NCI-H2081 (cell line): ENCODE measurements around the gene ENOX1.

Source experiments
- DNase-seq, 2 experiments: peaks; one replicate each; lab custom pipeline; 2025; lab: John Stamatoyannopoulos, UW

Gene ENOX1

DNA sequence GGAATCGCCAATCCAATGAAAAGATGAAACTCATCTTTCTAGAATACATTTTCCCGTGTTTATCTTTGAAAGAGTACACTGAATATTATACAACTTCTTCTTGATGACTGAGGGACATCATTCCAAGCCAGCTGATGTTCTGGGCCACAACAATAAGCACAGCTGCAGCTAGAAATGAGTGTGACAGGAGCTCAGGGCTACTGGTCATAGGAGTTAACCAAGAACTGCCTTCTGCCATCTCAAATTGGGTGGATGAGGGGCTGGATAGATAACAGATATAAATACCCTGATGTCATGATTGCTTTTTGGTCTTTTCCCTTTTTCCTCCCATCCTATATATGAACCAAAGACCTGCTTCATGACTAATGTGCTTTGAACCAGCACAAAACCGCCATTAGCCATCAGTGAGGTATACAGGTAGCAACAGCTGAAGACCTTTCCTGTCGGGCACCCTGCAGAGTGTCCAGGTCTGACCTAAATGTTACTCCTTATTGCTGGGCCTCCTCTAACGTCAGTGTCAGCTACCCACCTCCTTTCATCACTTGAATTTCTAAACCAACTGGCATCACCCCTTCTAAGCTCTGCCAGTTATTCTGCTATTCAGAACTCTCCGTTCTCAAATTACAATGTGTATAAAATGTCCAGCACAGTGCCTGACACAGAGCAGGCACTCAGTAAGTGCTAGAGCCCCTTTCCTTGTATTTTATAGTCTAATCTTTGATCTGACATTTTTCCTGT lies 178.2 kb downstream of the ENOX1 start:
- no peak for DNase-seq

DNA sequence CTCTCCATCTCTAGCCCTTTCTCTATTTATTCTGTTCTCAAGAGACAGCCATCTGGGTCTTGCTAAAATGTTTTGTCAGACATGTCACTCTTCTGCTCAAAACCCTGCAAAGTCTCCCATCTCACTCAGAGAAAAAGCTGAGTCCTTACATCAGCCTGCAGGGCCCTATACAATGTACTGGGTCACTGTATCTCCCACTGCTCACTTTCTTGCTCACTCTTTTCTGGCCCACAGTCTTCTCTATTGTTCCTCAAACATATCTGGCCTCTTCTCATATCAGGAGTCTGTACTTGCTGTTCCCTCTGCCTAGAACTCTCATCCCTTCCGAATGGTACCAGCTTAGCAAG lies 189.2 kb downstream of the ENOX1 start:
- no peak for DNase-seq

DNA sequence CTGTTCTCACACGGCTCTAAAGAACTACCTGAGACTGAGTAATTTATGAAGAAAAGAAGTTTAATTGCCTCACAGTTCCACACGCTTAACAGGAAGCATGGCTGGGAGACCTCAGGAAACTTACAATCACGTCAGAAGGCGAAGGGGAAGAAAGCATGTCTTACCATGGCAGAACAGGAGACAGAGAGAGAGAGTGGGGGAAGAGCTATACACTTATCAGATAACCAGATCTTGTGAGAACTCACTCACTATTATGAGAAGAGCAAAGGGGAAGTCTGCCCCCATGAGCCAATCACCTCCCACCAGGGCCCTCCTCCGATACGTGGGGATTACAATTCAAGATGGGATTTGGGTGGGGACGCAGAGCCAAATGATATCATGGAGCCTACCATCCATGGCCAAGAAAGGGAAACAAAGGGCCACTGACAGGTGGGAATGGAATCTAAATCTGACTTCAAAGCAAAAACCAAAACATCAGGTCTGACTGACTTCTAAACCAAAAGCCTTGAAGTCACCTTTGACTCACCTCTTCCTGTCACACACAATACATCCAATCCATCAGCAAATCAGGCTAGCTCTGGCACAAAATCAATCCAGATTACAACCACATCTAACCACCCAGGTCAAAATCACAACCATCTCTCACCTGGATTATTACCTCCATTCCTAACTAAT lies 189.7 kb downstream of the ENOX1 start:
- no peak for DNase-seq

GRCh38 chr13:43596006-43596405 lies 190.8 kb downstream of the ENOX1 start:
- DNase-seq: no peak

- no peak for DNase-seq
Measured at GRCh38 chr13:43587376-43587775, 199.4 kb downstream of the ENOX1 start.

GRCh38 chr13:43584751-43585150 lies 202.0 kb downstream of the ENOX1 start:
- DNase-seq: no peak

DNA sequence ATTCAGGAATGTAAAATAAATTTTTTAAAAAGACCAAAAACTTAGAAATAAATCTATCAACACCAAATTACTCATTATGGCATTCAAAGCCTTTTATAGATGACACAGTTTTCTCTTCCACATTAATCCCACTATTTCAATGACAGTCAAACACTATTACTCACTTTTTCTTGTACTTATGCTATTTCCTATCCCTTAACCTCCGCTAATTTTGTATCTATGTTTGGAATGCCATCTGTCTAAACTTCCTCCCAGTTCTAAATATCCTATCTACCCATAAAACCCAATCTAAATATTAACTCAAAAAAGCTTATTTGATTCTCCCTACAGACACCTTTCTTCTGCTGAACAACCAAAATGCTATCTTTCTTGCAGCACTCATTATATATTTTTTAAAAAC lies 203.5 kb downstream of the ENOX1 start:
- no peak for DNase-seq

DNA sequence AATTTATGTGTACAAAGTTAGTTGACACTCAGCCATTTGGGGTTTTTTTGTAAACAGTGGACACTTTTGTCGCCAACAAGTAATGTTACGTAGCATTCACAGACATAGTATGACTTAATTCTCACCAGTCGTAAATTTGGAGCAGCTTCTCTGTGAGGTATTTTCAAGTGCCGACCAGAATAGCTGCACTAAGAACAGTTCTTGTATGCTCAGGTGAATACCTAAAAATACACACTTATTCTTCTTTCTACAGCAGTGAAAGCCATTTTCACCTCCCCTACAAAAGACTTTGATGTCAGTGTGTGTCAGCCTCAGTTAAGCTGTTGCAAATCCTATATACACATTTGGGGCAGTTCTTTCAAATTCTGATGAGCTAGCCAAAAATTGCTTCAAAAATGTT lies 206.5 kb downstream of the ENOX1 start:
- no peak for DNase-seq

DNA sequence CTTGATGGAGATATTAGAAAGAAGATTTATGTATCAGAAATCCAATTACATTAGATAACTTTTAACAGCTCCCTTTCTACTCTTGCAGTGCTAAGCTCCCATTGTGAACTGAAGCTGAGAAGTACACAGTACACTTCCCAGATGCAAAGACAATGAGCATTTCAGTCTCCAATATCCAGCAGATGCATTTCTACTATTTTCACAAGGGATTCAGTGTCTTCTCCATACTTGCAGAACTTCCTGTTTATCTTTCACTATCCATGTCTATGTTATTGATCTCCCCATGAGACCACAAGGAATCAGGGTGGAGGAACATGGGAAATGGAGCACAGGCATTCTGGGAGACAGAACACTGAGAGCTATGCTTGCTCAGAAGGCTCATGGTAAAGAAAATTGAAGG lies 207.5 kb downstream of the ENOX1 start:
- DNase-seq: no peak

GRCh38 chr13:43574605-43575004 lies 212.2 kb downstream of the ENOX1 start:
- no peak for DNase-seq

- no peak for DNase-seq
Measured at GRCh38 chr13:43573802-43574514, 212.8 kb downstream of the ENOX1 start.

GRCh38 chr13:43573361-43573740 lies 213.4 kb downstream of the ENOX1 start:
- no peak for DNase-seq

GRCh38 chr13:43572656-43573360 lies 214.0 kb downstream of the ENOX1 start:
- DNase-seq: peak in 1 of 2 experiments; percentile 3

DNA sequence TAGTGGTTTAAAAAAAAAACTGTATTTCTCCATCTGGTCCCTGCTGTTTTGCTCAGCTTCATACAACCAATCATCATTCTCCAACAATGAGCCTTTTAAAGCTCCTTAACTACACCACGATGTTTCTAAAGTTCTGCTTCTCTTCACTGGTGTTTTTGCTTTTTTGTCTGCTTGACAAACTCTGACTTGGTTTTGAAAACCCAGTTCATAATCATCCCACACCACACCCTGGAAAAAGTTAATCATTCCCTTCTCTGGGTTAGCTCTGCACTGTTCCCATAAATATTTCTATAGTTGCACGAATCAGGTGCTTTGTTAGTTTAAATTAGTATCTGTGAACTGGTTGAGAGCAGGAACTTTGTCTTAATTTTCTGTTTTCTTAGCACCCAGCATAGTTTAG lies 217.1 kb downstream of the ENOX1 start:
- DNase-seq: no peak

GRCh38 chr13:43567608-43568007 lies 219.2 kb downstream of the ENOX1 start:
- no peak for DNase-seq

- DNase-seq: no peak
Measured at GRCh38 chr13:43564952-43565351, 221.8 kb downstream of the ENOX1 start.

DNA sequence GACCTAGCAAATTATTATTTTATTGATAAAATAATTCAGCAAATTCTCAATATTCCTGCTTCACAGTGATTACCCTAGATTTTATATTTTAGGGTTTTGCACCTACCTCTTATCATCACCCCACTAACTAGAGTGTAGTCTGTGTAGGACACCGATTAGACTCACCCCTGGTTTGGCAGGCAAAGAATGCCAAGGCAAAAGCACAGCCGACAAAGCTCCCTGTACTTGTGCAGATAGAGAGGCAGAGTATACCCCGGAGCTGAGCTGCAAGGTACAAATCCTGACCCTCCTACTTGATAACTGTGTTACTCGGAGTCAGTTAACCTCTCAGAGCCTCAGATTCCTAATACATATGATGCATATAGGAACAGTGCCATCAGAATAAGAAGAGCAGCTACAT lies 225.7 kb downstream of the ENOX1 start:
- no peak for DNase-seq

GRCh38 chr13:43558939-43559338 lies 227.8 kb downstream of the ENOX1 start:
- DNase-seq: no peak

DNA sequence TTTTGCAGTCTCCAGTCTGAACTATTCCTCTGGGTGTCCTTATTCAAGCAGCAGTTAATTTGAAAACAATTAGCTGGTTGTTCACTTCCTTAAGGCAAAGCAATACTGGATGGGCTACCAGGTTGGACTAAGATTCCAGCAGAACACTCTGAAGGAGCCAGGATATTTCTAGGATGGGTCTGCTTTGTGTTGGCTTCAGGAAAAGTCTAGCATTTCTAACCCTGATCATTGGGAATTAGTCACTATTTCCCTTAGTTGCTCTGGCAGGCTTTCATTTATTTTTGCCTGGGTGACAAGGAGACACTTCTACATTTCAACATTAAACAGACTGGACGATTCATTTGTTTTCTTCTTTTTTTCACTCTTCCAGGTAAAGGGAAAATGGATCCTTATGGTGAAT lies 228.4 kb downstream of the ENOX1 start:
- no peak for DNase-seq

DNA sequence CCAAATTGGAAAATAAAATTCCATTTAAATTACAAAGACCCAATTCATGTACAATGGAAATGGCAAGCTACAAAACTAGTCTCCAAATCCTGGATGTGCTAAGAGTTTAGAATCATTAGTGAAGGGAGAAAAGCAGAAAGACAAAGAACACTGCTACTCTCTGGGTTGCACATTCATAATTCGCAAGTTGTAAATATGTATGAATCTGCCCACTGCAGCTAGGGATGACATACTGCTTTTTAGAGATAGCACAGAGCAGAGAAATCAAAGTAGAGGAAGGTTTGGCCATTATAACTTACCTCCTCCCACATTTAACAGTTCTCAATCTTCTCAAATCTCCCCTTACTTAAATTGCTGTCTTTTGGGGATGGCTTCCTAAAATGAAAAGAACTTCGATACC lies 231.1 kb downstream of the ENOX1 start:
- DNase-seq: no peak

DNA sequence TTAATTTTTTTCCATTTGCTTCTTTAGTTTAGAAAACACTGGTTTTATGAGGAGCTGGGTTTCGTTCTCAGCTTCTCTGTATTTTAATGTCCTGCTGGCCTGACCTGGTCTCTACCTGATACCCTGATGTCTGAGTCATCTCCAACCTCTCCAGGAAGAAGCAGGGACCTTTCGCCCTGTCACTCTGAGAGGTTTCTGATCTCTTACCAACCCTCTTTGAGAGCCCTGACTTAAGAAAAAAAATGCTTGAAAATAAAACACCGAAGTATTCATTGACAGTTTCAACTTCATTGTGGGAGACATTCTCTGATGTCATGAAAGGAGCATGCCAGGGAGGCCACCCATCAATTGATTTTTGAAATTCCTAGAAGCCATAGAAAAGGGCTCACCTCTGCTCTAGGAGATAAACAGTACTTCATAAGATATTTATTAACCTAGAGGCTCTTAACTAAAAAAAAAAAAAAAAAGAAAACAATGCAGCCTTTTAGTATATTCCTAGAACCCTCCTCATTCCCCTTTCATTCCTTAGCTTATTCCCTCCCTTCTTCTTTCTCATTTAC lies 234.8 kb downstream of the ENOX1 start:
- no peak for DNase-seq

GRCh38 chr13:43546816-43547215 lies 240.0 kb downstream of the ENOX1 start:
- DNase-seq: peak in 1 of 2 experiments; percentile 6
